ENCODE results near the gene TSC22D4. TPM values are rescaled to one million over a fixed set of nuclear protein-coding genes. Genes with fewer than 3 reads are reported as not detected.
A peak's percentile ranks its signal among the peaks of the same experiment; 100 is the strongest.

Gene TSC22D4
- total and polyA plus RNA-seq, 5 donors from 2014 or later = 22.2 to 113 (median 35.5) TPM

DNA sequence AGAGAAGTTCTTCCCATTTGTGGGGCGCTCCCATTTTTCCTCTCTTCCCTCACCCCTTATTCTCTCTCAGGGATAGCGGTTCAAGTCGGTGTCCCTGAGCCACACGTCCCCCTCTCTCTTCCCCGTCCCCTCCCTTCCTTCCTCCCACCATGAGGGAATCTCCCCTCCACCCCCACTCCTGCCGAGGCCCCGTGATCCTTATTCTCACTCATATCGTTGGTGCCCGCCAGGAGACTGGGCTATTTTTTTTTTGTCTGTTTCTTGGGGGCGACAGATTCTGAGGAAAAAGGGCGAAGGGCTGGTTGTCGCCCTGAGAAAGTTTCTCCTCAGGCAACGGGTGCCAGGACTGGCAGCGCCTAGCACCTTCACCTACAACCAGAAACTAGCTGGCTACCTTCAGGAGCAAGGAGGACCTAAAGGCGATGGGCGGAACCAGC, 51.2 kb downstream of the TSC22D4 start:
- Histone ChIP-seq H3K27me3 (ENCODE audit: control insufficient read depth, insufficient read depth, low read length) (no peaks in the 10 kb centered on the region), H3K4me3 (ENCODE audit: low read depth, low read length) (no peak overlapping the region), H3K36me3 (ENCODE audit: control insufficient read depth, insufficient read depth, low read length) (peaks cover 4% of the 10 kb centered on the region), H3K27ac (ENCODE audit: insufficient read depth, low read length, poor library complexity, severe bottlenecking) (peak overlapping the region; percentile 100), H3K4me1 (ENCODE audit: control insufficient read depth, insufficient read depth, low read length, poor library complexity, severe bottlenecking) (peaks cover 31% of the 10 kb centered on the region), H3K9me3 (ENCODE audit: control insufficient read depth in 2 of 2, low read length in 2 of 2) (no peaks in the 10 kb centered on the region)
- peak overlapping the region; percentile 95 to 100 (median 98) for H3K4me3 Mint-ChIP-seq
- no peak for ATAC-seq (ENCODE audit: low read depth in 2 of 2)
- peaks cover 0 to 41% (median 22%) of the 10 kb centered on the region in 4 donors for H3K4me1 Mint-ChIP-seq
- H3K36me3 Mint-ChIP-seq = peaks cover 12% of the 10 kb centered on the region
- peaks cover 20% of the 10 kb centered on the region for H3K27me3 Mint-ChIP-seq
- H3K27ac Mint-ChIP-seq = peak overlapping the region; percentile 100
- no peak for DNase-seq
- H3K9me3 Mint-ChIP-seq = peaks cover 0 to 4% (median 0%) of the 10 kb centered on the region in 7 donors

DNA sequence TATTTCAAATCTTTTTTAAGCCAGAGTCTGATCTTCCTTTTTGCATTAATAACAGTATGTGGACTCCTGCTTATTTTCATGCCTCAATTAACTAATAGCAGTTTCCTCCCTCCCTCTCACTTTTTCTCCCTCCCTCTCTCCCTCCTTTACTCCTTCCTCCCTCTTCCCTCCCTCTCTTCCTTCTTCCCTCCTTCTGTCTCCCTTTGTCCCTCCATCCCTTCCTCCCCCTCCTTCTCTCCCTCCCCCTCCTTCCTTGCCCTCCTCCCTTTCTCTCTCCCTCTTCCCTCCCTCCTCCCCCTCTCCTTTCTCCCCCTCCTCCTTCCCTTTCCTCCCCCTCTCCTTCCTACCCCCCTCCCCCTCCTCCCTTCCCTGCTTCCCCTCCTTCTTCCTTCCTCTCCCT, 52.5 kb downstream of the TSC22D4 start:
- DNase-seq = no peak
- Mint-ChIP-seq H3K4me3 (no peak overlapping the region), H3K27ac (no peak overlapping the region), H3K4me1 (peaks cover 0 to 28% (median 14%) of the 10 kb centered on the region in 4 donors), H3K9me3 (peaks cover 0 to 4% (median 0%) of the 10 kb centered on the region in 7 donors), H3K27me3 (peaks cover 20% of the 10 kb centered on the region), H3K36me3 (peaks cover 10% of the 10 kb centered on the region)
- Histone ChIP-seq H3K9me3 (ENCODE audit: control insufficient read depth in 2 of 2, low read length in 2 of 2) (no peaks in the 10 kb centered on the region), H3K4me3 (ENCODE audit: low read depth, low read length) (no peak overlapping the region), H3K27ac (ENCODE audit: insufficient read depth, low read length, poor library complexity, severe bottlenecking) (no peak overlapping the region), H3K36me3 (ENCODE audit: control insufficient read depth, insufficient read depth, low read length) (no peaks in the 10 kb centered on the region), H3K4me1 (ENCODE audit: control insufficient read depth, insufficient read depth, low read length, poor library complexity, severe bottlenecking) (peaks cover 18% of the 10 kb centered on the region), H3K27me3 (ENCODE audit: control insufficient read depth, insufficient read depth, low read length) (no peaks in the 10 kb centered on the region)
- ATAC-seq (ENCODE audit: low read depth in 2 of 2) = no peak

DNA sequence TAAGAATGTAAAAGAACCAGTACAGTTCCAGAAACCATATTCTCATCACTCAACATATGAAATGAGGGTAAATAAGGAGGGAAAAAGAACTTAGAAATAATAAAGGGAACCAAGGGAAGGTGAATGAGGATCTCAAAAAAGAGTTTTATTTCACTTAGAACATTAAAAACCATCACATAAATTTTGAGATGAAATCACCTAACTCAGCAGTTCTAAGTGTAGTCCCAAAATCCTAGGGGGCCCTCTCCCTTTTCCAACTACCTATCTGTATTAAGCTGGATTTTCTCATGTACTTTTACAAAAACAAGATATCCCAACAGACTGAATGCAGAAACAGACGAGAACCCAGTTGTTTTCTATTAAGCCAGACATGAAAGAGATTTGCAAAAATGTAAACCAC, 53.7 kb downstream of the TSC22D4 start:
- DNase-seq = no peak
- peaks cover 0 to 4% (median 0%) of the 10 kb centered on the region in 7 donors for H3K9me3 Mint-ChIP-seq
- no peaks in the 10 kb centered on the region for H3K9me3 ChIP-seq (ENCODE audit: control insufficient read depth in 2 of 2, low read length in 2 of 2)
- ATAC-seq (ENCODE audit: low read depth in 2 of 2) = no peak
- H3K27me3 Mint-ChIP-seq = peaks cover 20% of the 10 kb centered on the region
- no peak overlapping the region for H3K4me3 ChIP-seq (ENCODE audit: low read depth, low read length)
- no peaks in the 10 kb centered on the region for H3K36me3 ChIP-seq (ENCODE audit: control insufficient read depth, insufficient read depth, low read length)
- H3K4me1 ChIP-seq (ENCODE audit: control insufficient read depth, insufficient read depth, low read length, poor library complexity, severe bottlenecking) = peaks cover 6% of the 10 kb centered on the region
- H3K27me3 ChIP-seq (ENCODE audit: control insufficient read depth, insufficient read depth, low read length) = no peaks in the 10 kb centered on the region
- H3K4me3 Mint-ChIP-seq = no peak overlapping the region
- H3K27ac ChIP-seq (ENCODE audit: insufficient read depth, low read length, poor library complexity, severe bottlenecking) = no peak overlapping the region
- peaks cover 0 to 21% (median 9%) of the 10 kb centered on the region in 4 donors for H3K4me1 Mint-ChIP-seq
- H3K36me3 Mint-ChIP-seq = peaks cover 10% of the 10 kb centered on the region
- H3K27ac Mint-ChIP-seq = peak overlapping the region in 1 of 3 donors; percentile 26

DNA sequence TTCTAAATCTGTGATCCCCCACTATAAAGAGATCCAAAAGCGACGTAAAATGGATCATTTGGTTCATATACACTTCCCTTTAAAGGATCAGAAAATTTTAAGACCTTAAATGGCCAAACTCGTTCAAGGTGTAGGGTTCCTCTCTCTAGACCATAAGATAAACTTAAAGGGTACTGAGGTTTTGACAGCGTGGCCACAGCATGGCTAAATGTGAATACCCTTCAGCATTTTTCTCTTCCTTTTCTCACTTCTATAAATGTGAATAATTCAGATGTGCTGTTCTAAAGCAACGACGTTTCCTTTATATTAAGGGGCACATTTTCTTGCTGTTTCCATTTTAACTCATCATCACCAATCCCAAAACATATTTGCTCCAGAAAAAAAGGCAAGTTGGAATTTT, 55.7 kb downstream of the TSC22D4 start:
- no peak overlapping the region for H3K27ac ChIP-seq (ENCODE audit: insufficient read depth, low read length, poor library complexity, severe bottlenecking)
- H3K4me1 ChIP-seq (ENCODE audit: control insufficient read depth, insufficient read depth, low read length, poor library complexity, severe bottlenecking) = peaks cover 5% of the 10 kb centered on the region
- H3K27me3 ChIP-seq (ENCODE audit: control insufficient read depth, insufficient read depth, low read length) = no peaks in the 10 kb centered on the region
- no peaks in the 10 kb centered on the region for H3K36me3 ChIP-seq (ENCODE audit: control insufficient read depth, insufficient read depth, low read length)
- no peak for ATAC-seq (ENCODE audit: low read depth in 2 of 2)
- Mint-ChIP-seq H3K36me3 (peaks cover 4% of the 10 kb centered on the region), H3K27me3 (peaks cover 9% of the 10 kb centered on the region), H3K4me1 (peaks cover 0 to 8% (median 4%) of the 10 kb centered on the region in 4 donors), H3K4me3 (no peak overlapping the region), H3K9me3 (no peaks in the 10 kb centered on the region), H3K27ac (no peak overlapping the region)
- no peaks in the 10 kb centered on the region for H3K9me3 ChIP-seq (ENCODE audit: control insufficient read depth in 2 of 2, low read length in 2 of 2)
- H3K4me3 ChIP-seq (ENCODE audit: low read depth, low read length) = no peak overlapping the region
- DNase-seq = no peak

DNA sequence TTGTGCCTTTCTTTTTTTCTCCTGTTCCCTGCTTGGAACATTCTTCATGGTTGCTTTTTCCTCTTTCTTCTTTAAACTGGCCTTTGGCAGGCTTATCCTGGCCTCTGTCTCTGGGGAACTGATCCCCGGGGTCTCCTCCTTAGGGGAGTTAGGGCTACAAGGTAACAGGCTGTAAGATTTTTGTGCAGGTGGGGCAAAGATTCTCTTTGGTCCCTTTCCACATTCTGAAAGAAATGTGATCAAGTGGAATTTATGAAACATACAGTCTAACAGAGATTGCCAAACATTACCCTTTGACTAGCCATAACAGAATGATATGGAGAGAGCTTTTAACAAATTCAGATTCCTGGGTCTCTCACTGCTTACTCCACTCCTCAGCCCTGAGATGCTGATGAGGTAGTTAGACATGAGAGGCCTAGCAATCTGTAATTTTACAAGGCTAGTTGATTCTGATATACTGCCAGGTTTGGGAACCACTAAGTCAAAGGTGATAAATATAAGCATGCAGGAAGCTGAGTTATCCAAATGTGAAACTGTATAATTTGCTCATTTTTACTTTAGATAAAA, 59.3 kb downstream of the TSC22D4 start:
- Histone ChIP-seq H3K4me1 (ENCODE audit: control insufficient read depth, insufficient read depth, low read length, poor library complexity, severe bottlenecking) (no peaks in the 10 kb centered on the region), H3K36me3 (ENCODE audit: control insufficient read depth, insufficient read depth, low read length) (no peaks in the 10 kb centered on the region), H3K27ac (ENCODE audit: insufficient read depth, low read length, poor library complexity, severe bottlenecking) (no peak overlapping the region), H3K4me3 (ENCODE audit: low read depth, low read length) (no peak overlapping the region), H3K27me3 (ENCODE audit: control insufficient read depth, insufficient read depth, low read length) (no peaks in the 10 kb centered on the region), H3K9me3 (ENCODE audit: control insufficient read depth in 2 of 2, low read length in 2 of 2) (no peaks in the 10 kb centered on the region)
- H3K4me1 Mint-ChIP-seq = peaks cover 0 to 6% (median 0%) of the 10 kb centered on the region in 4 donors
- H3K27me3 Mint-ChIP-seq = peaks cover 5% of the 10 kb centered on the region
- peak overlapping the region in 1 of 3 donors; percentile 1 for H3K27ac Mint-ChIP-seq
- DNase-seq (no peak), ATAC-seq (ENCODE audit: low read depth in 2 of 2) (no peak)
- no peak overlapping the region for H3K4me3 Mint-ChIP-seq
- H3K9me3 Mint-ChIP-seq = no peaks in the 10 kb centered on the region
- H3K36me3 Mint-ChIP-seq = peaks cover 9% of the 10 kb centered on the region

DNA sequence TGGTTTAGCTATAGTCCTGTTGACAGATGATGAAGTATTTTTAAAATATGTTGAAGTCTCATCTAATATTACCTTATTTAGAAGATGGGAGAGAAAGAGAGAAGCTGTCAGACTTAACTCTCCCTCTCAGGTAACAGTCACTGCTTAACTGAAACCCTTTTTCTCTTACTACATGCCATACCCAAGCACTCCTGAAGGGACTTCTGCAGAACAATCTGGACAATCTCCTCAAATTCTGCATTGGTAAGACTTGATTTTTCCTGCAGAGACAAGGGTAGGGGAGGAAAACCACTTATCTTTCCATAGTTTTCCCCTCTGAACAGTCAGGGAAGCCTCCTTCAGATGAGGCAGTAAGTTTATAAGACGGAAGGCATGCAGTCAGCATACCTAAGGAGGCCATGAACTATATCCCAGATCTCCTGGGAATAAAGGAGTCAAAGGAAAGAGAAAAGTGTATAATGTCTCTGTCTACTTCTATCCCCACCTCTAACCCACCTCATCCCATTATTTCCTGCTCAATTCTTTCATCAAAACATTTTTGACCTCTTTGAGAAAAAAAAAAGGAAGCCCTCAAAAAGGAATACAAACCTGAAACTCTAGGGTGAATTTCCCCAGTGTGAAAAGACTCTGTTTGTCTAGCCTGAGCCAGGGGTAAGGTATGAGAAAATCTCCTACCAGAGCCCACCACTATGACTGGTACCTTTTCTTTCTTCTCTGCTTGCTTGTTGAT, 59.9 kb downstream of the TSC22D4 start:
- no peaks in the 10 kb centered on the region for H3K36me3 ChIP-seq (ENCODE audit: control insufficient read depth, insufficient read depth, low read length)
- peaks cover 9% of the 10 kb centered on the region for H3K36me3 Mint-ChIP-seq
- H3K27ac Mint-ChIP-seq = peak overlapping the region in 1 of 3 donors; percentile 1

More for the DNA sequence above, 59.9 kb downstream of the TSC22D4 start:
- H3K27me3 ChIP-seq (ENCODE audit: control insufficient read depth, insufficient read depth, low read length) = no peaks in the 10 kb centered on the region
- Mint-ChIP-seq H3K27me3 (peaks cover 5% of the 10 kb centered on the region), H3K4me1 (peaks cover 0 to 6% (median 0%) of the 10 kb centered on the region in 4 donors), H3K9me3 (no peaks in the 10 kb centered on the region), H3K4me3 (no peak overlapping the region)
- no peak overlapping the region for H3K27ac ChIP-seq (ENCODE audit: insufficient read depth, low read length, poor library complexity, severe bottlenecking)
- H3K9me3 ChIP-seq (ENCODE audit: control insufficient read depth in 2 of 2, low read length in 2 of 2) = no peaks in the 10 kb centered on the region
- no peak overlapping the region for H3K4me3 ChIP-seq (ENCODE audit: low read depth, low read length)
- DNase-seq = no peak
- ATAC-seq (ENCODE audit: low read depth in 2 of 2) = no peak
- H3K4me1 ChIP-seq (ENCODE audit: control insufficient read depth, insufficient read depth, low read length, poor library complexity, severe bottlenecking) = no peaks in the 10 kb centered on the region

All from CD4-positive, CD25-positive, alpha-beta regulatory T cell (primary cell).